Osteoblast (primary cell): ENCODE data around the gene KCNJ12. TPM values are rescaled to one million over a fixed set of nuclear protein-coding genes. Genes with fewer than 3 reads are reported as not detected.

Source experiments
- DNase-seq: peaks from one replicate; pipeline ENCODE4 v3.0.0; 2011; ENCODE audit warnings: low spot score, mixed read lengths; ENCODE audit not compliant: insufficient read length; ENCODE audit errors: missing footprints
- H2AFZ ChIP-seq: 2 replicates; pipeline ENCODE4 v1.6.0; 2011; ENCODE audit warnings: mild to moderate bottlenecking, low read length
- H3K27ac ChIP-seq: 2 replicates; pipeline ENCODE4 v1.5.1; 2011; ENCODE audit warnings: mild to moderate bottlenecking, low read depth, low read length, moderate library complexity
- H3K27me3 ChIP-seq: 2 replicates; pipeline ENCODE4 v1.6.0; 2012; ENCODE audit warnings: mild to moderate bottlenecking, control low read depth, inconsistent platforms, low read length, moderate library complexity; ENCODE audit not compliant: insufficient read depth
- H3K36me3 ChIP-seq: 2 replicates; pipeline ENCODE4 v1.5.1; 2011; ENCODE audit warnings: mild to moderate bottlenecking, low read length, control low read depth, moderate library complexity; ENCODE audit not compliant: insufficient read depth
- H3K4me1 ChIP-seq: 2 replicates; pipeline ENCODE4 v1.5.1; 2011; ENCODE audit warnings: mild to moderate bottlenecking, low read length, control low read depth, moderate library complexity; ENCODE audit not compliant: insufficient read depth
- H3K4me2 ChIP-seq: 2 replicates; pipeline ENCODE4 v1.6.0; 2011; ENCODE audit warnings: mild to moderate bottlenecking, low read length; ENCODE audit not compliant: insufficient read depth
- H3K4me3 ChIP-seq: fragments of 200-600 bp; sonication (generic); 3 replicates; pipeline ENCODE4 v1.5.1; 2012; ENCODE audit warnings: mild to moderate bottlenecking, low read length, inconsistent platforms; ENCODE audit not compliant: insufficient read depth
- H3K79me2 ChIP-seq: 2 replicates; pipeline ENCODE4 v1.6.0; 2012; ENCODE audit warnings: mild to moderate bottlenecking, low read length, control low read depth, inconsistent platforms; ENCODE audit not compliant: insufficient read depth
- H3K9me3 ChIP-seq: 2 replicates; pipeline ENCODE4 v1.5.1; 2011; ENCODE audit warnings: low read depth, low read length, control low read depth
- H4K20me1 ChIP-seq: 2 replicates; pipeline ENCODE4 v1.6.0; 2012; ENCODE audit warnings: mild to moderate bottlenecking, low read length, control low read depth; ENCODE audit not compliant: insufficient read depth
- total RNA-seq: library from RNA; depleted of rRNA; stranded (reverse); fragments of >200 nt; gene quantifications from 2 replicates; pipeline ENCODE4 v1.2.3, GENCODE V29; 2012
- TF ChIP-seq, protein P1 (sequence below): IDR thresholded peaks from 2 replicates; pipeline ENCODE4 v1.5.1; 2011; ENCODE audit warnings: mild to moderate bottlenecking, low read depth, low read length, moderate library complexity; ENCODE audit errors: extremely low read depth

The KCNJ12 gene
- total RNA-seq, 1 donor: under 0.01 TPM

DNA sequence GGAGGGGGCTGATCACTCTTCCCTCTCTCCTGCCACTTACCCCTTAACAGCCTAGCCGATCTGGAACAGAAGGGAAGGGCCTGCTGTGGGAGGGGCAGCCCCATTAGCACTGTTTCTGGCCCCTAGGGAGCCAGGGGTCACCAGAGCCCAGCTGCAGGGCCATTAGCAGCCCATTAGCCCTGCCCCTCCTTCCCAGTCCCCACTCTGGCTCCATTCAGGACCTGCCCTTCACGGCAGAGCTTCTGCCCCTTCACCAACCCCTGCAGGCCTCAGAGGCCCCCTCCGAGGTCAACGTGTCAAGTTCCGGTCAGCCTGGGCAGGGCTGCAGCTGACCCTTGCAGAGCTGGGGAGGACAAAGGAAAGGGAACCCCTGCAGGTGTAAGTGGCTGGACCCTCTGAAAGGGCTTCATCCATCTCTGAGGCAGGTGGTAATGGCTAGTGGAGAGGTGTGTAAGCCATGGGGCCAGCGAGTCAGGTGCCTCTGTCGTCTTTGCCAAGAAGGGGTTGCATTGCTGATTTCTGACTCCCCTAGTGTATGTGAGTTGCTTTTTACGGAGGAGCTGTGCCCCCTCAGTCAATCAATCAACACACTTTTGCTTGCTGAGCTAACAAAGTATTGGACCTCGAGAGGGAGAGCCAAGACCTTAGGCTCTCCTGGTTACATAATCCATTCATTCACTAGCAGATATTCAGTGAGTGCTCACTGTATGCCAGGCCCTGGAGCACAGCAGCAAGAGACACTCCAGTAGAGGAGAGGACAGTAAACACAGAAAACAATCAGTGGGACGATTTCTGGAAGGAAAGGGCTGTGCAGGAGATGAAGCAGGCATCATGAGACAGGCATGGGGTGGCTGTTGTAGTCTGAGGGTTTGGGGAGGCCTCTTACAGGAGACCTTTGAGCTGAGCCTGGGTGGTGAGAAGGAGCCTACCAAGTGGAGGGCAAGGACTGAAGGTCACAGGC, 18.2 kb upstream of the KCNJ12 start:
- Histone ChIP-seq H3K9me3 (no peaks in the 10 kb centered on the region), H3K36me3 (no peaks in the 10 kb centered on the region), H4K20me1 (no peaks in the 10 kb centered on the region), H3K4me2 (no peak overlapping the region), H3K27me3 (peaks cover 8% of the 10 kb centered on the region), H3K27ac (no peak overlapping the region), H2AFZ (no peak overlapping the region), H3K79me2 (no peaks in the 10 kb centered on the region), H3K4me1 (peaks cover 2% of the 10 kb centered on the region), H3K4me3 (no peak overlapping the region)
- TF ChIP-seq, protein P1, sequence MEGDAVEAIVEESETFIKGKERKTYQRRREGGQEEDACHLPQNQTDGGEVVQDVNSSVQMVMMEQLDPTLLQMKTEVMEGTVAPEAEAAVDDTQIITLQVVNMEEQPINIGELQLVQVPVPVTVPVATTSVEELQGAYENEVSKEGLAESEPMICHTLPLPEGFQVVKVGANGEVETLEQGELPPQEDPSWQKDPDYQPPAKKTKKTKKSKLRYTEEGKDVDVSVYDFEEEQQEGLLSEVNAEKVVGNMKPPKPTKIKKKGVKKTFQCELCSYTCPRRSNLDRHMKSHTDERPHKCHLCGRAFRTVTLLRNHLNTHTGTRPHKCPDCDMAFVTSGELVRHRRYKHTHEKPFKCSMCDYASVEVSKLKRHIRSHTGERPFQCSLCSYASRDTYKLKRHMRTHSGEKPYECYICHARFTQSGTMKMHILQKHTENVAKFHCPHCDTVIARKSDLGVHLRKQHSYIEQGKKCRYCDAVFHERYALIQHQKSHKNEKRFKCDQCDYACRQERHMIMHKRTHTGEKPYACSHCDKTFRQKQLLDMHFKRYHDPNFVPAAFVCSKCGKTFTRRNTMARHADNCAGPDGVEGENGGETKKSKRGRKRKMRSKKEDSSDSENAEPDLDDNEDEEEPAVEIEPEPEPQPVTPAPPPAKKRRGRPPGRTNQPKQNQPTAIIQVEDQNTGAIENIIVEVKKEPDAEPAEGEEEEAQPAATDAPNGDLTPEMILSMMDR: no peak
- peak; percentile 60 for DNase-seq

DNA sequence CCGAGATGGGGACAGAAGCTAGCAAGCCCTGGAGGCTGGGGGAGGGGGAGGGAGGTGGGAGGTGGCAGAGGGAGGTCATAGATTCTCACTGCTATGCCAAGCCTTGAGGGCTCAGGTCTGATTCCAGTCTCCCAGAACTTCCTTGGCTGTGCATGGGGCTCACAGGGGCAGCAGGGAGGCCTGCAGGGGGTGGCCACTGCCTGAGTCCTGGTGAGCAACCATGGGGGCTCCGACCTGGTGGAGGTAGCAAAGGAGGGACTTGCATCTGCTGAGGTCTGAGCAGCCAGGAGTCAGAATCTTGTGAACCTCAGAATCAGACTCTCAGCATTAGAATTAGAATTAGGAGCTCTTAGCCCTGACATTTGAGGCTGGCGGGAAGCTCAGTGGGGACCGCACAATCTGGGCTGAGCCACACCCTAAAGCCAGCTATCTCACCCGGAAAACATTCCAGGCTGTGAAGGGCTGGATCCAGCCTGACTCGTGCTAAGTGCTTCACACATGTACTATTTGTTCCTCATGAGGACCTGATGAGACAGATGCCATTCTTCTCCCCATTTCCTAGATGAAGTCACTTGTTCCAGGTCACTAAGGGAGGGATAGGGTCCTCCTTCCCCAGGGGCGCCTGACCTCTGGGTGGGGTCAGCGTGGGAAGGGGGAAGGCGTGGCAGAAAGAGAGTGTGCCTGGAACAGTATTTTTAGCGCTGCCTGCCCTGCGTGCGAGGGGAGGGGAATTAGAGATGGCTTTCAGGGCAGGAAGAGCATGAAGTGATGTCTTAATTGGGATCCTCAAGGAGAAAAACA, 17.3 kb upstream of the KCNJ12 start:
- H3K4me1 ChIP-seq: no peaks in the 10 kb centered on the region
- H3K9me3 ChIP-seq: no peaks in the 10 kb centered on the region
- TF ChIP-seq, protein P1: no peak
- no peak overlapping the region for H3K27ac ChIP-seq
- DNase-seq: peak; percentile 94
- no peak overlapping the region for H2AFZ ChIP-seq
- H3K4me2 ChIP-seq: no peak overlapping the region
- H3K79me2 ChIP-seq: no peaks in the 10 kb centered on the region
- H3K27me3 ChIP-seq: peaks cover 8% of the 10 kb centered on the region
- no peaks in the 10 kb centered on the region for H3K36me3 ChIP-seq
- no peaks in the 10 kb centered on the region for H4K20me1 ChIP-seq
- H3K4me3 ChIP-seq: no peak overlapping the region

DNA sequence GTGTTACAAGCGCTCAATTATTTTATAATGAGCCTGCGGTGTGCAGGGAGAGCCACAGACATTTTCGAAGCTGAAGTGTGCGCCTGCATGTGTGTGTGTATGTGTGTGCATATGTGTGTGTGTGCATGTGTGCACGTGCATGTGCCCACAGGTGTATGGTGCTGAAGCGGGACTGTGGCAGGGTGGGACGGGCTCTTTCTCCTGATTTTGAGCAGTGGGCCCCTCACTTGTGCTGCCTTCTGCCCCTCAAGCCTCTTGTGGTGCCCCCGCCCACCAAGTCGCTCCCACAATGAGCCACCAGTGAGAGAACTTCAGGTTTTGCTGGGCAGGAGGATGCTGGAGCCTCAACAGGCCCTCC, 16.7 kb upstream of the KCNJ12 start:
- H4K20me1 ChIP-seq: no peaks in the 10 kb centered on the region
- H3K79me2 ChIP-seq: no peaks in the 10 kb centered on the region
- H3K27ac ChIP-seq: no peak overlapping the region
- DNase-seq: peak; percentile 18
- peaks cover 8% of the 10 kb centered on the region for H3K27me3 ChIP-seq
- no peak overlapping the region for H2AFZ ChIP-seq
- TF ChIP-seq, protein P1: no peak
- no peak overlapping the region for H3K4me2 ChIP-seq
- no peaks in the 10 kb centered on the region for H3K36me3 ChIP-seq
- H3K4me1 ChIP-seq: no peaks in the 10 kb centered on the region
- H3K9me3 ChIP-seq: no peaks in the 10 kb centered on the region
- no peak overlapping the region for H3K4me3 ChIP-seq

DNA sequence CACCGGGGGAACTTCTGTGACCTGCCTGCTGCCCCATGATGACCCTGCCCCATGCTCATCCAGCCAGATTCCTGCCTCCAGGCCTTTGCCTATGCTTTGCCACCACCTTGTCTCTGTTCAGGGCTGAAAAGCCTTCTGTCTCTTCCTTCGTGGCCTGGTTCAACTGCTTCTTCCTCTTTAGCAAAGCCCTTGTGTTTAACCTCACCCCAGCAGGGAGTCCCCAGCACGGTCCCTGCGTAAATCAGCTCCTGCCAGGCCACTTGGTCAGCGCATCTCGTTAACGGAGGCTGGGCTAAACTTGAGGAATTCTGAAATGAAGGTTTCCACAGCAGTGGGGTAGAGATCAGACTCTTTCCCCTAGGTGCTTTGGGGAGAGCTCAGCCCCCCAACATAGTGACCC, 16.1 kb upstream of the KCNJ12 start:
- no peak overlapping the region for H2AFZ ChIP-seq
- H3K27me3 ChIP-seq: peaks cover 7% of the 10 kb centered on the region
- H3K4me3 ChIP-seq: no peak overlapping the region
- DNase-seq: no peak
- no peak overlapping the region for H3K27ac ChIP-seq
- H3K9me3 ChIP-seq: no peaks in the 10 kb centered on the region
- H3K4me2 ChIP-seq: no peak overlapping the region
- TF ChIP-seq, protein P1: no peak
- H3K36me3 ChIP-seq: no peaks in the 10 kb centered on the region
- no peaks in the 10 kb centered on the region for H3K79me2 ChIP-seq
- no peaks in the 10 kb centered on the region for H3K4me1 ChIP-seq
- H4K20me1 ChIP-seq: no peaks in the 10 kb centered on the region
